ENCODE measurements around the gene JAZF1.

DNA sequence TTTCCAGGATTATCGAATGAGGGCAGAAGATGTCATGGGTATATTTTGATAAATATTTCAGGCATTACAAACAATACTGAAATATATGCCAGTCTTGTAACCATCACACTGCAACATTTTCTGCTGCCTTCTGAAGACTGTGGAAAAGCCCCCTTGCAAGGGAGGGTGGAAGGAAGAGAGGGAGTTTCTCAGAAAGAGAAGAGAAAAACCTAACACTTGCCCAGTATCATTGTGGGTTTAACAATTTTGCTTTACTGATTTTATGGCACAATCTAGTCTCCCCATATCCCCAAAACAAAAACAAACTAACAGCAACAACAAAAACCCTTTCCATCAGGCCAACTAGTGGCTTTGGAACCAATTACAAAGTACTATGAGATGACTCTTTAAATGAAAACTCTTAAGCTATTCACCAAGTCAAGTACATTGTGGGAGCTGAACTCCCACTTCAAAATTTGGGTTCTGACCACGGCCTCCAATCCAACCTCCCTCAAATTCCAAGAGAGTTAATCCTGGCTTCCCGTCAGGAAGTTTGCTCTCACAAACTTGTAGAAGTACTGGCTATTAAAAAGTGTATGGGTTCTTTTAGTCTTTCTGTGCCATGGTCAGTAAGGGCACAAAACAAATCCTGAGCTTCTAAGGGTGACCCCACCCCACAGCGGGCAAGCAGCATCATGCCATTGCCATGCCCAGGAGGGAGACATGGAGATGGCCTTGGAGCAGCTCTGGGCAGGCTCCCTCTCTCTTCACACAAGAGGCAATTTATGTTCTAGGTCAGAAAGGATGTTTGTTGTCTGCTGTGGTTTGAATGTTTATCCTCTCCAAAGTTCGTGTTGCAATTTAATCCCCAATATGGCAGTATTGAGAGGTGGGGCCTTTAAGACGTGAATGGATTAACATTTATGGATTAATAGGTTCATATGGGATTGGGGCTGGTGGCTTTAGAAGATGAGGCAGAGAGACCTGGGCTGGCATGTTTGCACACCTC, 96.3 kb downstream of the JAZF1 start:
- no peak for TF ChIP-seq ZBTB33 (CRISPR knock-in tag; IDR thresholded peaks at IDR 0.05)
- TF ChIP-seq CBFB (CRISPR knock-in tag; IDR thresholded peaks at IDR 0.05) = no peak
- TF ChIP-seq KAT7 (CRISPR knock-in tag; IDR thresholded peaks at IDR 0.05; ENCODE audit: borderline replicate concordance) = no peak

Measured in K562 (cell line).